ENCODE measurements around the gene APOBEC3H. TPM values are rescaled to one million over a fixed set of nuclear protein-coding genes. Genes with fewer than 3 reads are reported as not detected.

Gene APOBEC3H
- total and polyA plus RNA-seq, 8 donors = 0.23 to 1.3 (median 0.61) TPM; not detected in 4

DNA sequence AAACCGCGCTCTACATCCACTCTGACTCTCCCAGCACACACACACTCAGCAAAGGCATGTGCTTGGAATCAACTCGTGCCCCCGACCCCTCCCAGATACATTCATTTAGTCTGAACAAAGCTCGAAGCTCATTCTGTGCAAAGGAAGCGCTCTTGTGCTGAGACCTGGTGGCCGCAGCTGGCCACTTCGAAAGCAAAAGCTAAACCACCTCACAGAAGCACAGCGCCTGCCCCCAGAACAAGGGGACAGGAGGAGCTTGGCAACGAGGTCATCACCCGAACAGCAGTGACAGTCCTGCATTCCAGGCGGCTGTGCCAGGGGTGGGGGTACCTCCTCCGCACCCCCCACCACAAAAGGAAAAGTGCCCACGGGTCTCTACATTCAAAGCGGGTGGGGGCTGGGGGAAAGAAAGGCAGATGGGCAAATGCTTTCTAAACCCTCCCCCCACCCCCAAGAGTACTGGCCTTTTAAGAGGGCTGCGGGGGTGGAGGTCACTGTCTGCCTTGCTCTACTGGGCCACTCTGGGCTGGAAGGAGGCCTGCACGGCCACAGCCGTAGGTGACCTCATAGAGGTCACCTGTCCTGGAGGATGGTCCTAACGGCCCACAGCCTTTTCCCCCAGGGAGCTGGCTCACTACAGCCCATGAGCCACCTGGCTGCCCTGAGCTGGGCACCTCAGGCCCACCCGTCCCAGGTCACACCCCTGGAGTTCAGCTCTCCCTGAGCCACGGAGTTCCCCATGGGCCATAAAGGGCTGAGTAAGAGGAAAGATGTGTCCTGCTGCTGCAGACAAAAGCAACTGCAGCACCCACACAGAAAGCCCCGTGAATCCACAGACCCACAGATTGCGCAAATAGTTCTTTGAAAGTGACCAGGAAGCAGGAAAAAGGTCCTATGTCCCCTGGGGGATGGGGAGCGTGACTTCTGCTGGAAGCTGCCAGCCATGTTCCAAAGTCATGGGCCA is 34.1 kb downstream of the APOBEC3H start:
- Histone ChIP-seq H3K36me3 (peaks cover 0 to 18% of the 10 kb centered on the region in 2 donors), H3K9me3 (no peaks in the 10 kb centered on the region), H3K27me3 (no peaks in the 10 kb centered on the region), H3K27ac (no peak overlapping the region), H3K4me3 (no peak overlapping the region), H3K4me1 (peaks cover 0 to 10% of the 10 kb centered on the region in 2 donors)
- TF ChIP-seq, protein P1, sequence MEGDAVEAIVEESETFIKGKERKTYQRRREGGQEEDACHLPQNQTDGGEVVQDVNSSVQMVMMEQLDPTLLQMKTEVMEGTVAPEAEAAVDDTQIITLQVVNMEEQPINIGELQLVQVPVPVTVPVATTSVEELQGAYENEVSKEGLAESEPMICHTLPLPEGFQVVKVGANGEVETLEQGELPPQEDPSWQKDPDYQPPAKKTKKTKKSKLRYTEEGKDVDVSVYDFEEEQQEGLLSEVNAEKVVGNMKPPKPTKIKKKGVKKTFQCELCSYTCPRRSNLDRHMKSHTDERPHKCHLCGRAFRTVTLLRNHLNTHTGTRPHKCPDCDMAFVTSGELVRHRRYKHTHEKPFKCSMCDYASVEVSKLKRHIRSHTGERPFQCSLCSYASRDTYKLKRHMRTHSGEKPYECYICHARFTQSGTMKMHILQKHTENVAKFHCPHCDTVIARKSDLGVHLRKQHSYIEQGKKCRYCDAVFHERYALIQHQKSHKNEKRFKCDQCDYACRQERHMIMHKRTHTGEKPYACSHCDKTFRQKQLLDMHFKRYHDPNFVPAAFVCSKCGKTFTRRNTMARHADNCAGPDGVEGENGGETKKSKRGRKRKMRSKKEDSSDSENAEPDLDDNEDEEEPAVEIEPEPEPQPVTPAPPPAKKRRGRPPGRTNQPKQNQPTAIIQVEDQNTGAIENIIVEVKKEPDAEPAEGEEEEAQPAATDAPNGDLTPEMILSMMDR (IDR thresholded peaks at IDR 0.05) = no peak
- DNase-seq (peak in 2 of 4 donors; percentile 39 to 54), ATAC-seq (peak; percentile 43)
- intact Hi-C loops (cut with DNase I) = no loop called here

DNA sequence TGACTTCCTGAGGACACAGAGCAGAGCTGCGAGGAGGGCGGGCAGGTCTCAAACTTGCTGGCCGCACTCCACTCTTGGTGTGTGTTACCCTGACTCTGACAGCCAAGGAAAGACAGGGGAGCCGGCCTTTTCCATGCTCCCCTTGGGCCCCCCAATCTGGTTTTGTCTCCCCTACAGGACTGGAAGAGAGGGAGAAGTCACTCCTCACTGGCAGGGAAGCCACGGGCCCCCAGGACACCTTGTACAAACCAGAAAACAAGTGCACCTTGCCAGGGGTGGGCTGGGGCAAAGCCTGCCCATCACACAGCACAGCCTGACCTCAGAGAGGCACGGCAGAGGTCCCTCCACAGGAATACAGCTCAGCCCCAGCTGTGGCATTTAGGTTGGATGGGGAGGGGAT is 35.2 kb downstream of the APOBEC3H start:
- H3K27me3 ChIP-seq = no peaks in the 10 kb centered on the region
- DNase-seq (peak in 1 of 4 donors; percentile 54), ATAC-seq (no peak)
- peaks cover 0 to 10% of the 10 kb centered on the region in 2 donors for H3K4me1 ChIP-seq
- no peak overlapping the region for H3K27ac ChIP-seq
- H3K4me3 ChIP-seq = no peak overlapping the region
- intact Hi-C loops (cut with DNase I) = no loop called here
- H3K9me3 ChIP-seq = no peaks in the 10 kb centered on the region
- H3K36me3 ChIP-seq = peaks cover 0 to 18% of the 10 kb centered on the region in 2 donors
- TF ChIP-seq, protein P1 (IDR thresholded peaks at IDR 0.05) = no peak

DNA sequence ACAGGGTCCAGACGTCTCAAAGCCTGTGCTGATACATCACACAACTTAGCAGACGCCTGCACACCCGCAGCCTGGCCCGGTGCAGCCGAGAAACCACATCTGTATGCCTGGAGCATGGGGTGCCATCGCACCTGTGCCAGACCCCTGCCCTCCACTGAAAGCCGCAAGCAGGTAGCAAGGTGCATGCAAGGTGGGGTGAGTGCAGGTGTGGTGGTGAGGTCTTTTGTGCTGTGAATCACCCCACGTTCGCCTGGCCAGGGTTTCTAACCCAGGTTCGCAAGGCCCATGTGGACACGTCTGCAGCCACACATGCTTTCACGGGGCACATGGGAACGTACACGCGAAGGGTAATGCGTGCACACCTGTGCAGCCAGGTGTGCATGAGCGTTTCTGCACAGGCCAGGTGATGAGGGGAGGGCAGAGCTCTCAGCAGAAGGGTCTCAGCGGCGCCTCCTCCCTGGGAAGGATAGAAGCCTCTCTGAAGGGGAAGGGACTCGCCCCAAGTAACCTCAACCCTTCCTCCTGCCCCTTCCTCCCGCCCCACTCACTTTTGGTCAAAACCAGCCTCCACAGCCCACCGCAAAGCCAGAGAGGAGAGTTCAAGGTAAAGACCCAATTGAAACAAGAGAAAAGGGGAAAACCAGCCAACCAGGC is 36.0 kb downstream of the APOBEC3H start:
- TF ChIP-seq, protein P1 (IDR thresholded peaks at IDR 0.05) = no peak
- H3K4me1 ChIP-seq = peaks cover 0 to 10% of the 10 kb centered on the region in 2 donors
- no peak overlapping the region for H3K4me3 ChIP-seq
- H3K27me3 ChIP-seq = no peaks in the 10 kb centered on the region
- H3K36me3 ChIP-seq = peaks cover 0 to 18% of the 10 kb centered on the region in 2 donors
- no peak for ATAC-seq
- H3K27ac ChIP-seq = no peak overlapping the region
- peak in 2 of 4 donors; percentile 26 to 53 for DNase-seq
- no peaks in the 10 kb centered on the region for H3K9me3 ChIP-seq
- intact Hi-C loops (cut with DNase I) = no loop called here

DNA sequence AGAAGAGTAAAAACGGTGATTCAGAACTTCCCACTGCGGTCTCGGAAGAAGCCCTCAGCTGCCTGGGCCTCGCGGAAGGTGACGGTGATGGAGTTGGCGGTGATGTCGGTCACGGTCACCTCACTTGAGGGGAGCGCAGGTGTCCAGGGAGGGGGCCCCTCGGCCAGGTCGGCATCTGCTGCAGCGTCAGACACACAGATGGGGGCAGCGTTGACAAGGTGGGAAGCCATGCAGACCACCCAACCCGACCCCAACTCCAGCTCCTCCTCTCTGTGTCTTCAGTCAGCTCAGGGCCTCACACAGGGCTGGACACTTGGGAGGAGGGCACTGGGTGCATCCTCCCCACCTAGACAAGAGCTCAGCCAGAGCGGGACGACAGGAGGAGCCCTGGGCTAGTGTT is 36.8 kb downstream of the APOBEC3H start:
- Histone ChIP-seq H3K4me3 (no peak overlapping the region), H3K27ac (no peak overlapping the region), H3K27me3 (no peaks in the 10 kb centered on the region), H3K9me3 (no peaks in the 10 kb centered on the region), H3K4me1 (peaks cover 0 to 10% of the 10 kb centered on the region in 2 donors), H3K36me3 (peaks cover 0 to 18% of the 10 kb centered on the region in 2 donors)
- peak in 2 of 4 donors; percentile 25 to 65 for DNase-seq
- intact Hi-C loops (cut with DNase I) = no loop called here
- TF ChIP-seq, protein P1 (IDR thresholded peaks at IDR 0.05) = no peak
- no peak for ATAC-seq

Data from left lung (tissue), 10 donors.